Suprapubic skin (tissue), 4 donors: Measurements from ENCODE around the gene GGACT. TPM values are rescaled to one million over a fixed set of nuclear protein-coding genes. Genes with fewer than 3 reads are reported as not detected.

ENCODE experiments used
- DNase-seq, 2 donors: peaks; one replicate each; pipeline ENCODE4 v3.0.0-alpha.2; 2019; ENCODE audit warnings: low spot score in 2 of 2
- H3K27ac ChIP-seq: fragments of 200-600 bp; sonication (generic); one replicate; pipeline ENCODE4 v1.5.1; 2019
- H3K27me3 ChIP-seq: fragments of 200-600 bp; sonication (generic); one replicate; pipeline ENCODE4 v1.5.1; 2019
- H3K36me3 ChIP-seq: fragments of 200-600 bp; sonication (generic); one replicate; pipeline ENCODE4 v1.5.1; 2019
- H3K4me1 ChIP-seq: fragments of 200-600 bp; sonication (generic); one replicate; pipeline ENCODE4 v1.5.1; 2019
- H3K4me3 ChIP-seq: fragments of 200-600 bp; sonication (generic); one replicate; pipeline ENCODE4 v1.5.1; 2019; ENCODE audit warnings: mild to moderate bottlenecking
- H3K9me3 ChIP-seq: fragments of 200-600 bp; sonication (generic); one replicate; pipeline ENCODE4 v1.5.1; 2019
- EP300 ChIP-seq: sonication (generic); formaldehyde crosslinking; IDR thresholded peaks from one replicate; pipeline ENCODE4 v1.6.1; 2017; ENCODE audit warnings: antibody characterized with exemption
- POLR2A ChIP-seq, 2 donors: fragments of 450-650 bp; IDR thresholded peaks; one replicate each; pipeline ENCODE4 v1.6.1; 2017; ENCODE audit warnings: antibody characterized with exemption in 2 of 2, mild to moderate bottlenecking in 2 of 2, moderate library complexity in 2 of 2
- POLR2AphosphoS5 ChIP-seq, 3 donors: sonication (generic); formaldehyde crosslinking; IDR thresholded peaks; one replicate each; pipeline ENCODE4 v1.6.1; 2017; ENCODE audit warnings: antibody characterized with exemption in 3 of 3
- WGBS: methylation state at CpG from one replicate; pipeline ENCODE4 v1.1.5; 2018; 5-methylcytosine and 5-hydroxymethylcytosine counted together
- total RNA-seq, 4 donors: library from RNA; depleted of rRNA; stranded (reverse); fragments of >200 nt; gene quantifications; one replicate each; pipeline ENCODE4 v1.1.0, GENCODE V29; 2016
- TF ChIP-seq, protein P1 (sequence below), 2 donors: fragments of 200-600 bp in 1 of 2; fragments of 450-650 bp in 1 of 2; sonication (generic) in 1 of 2; IDR thresholded peaks; one replicate each; pipeline ENCODE4 v1.5.1; 2016 to 2019; ENCODE audit warnings: antibody characterized with exemption in 2 of 2, mild to moderate bottlenecking in 1 of 2, moderate library complexity in 1 of 2

The GGACT gene
- total RNA-seq, 4 donors from 2014 or later, result 1.5 to 4.2 (median 3.6) TPM

GRCh38 chr13:100535426-100536135, 53.0 kb downstream of the GGACT start:
- Histone ChIP-seq H3K9me3 (no peaks in the 10 kb centered on the region), H3K36me3 (peaks cover 15% of the 10 kb centered on the region), H3K27ac (no peak overlapping the region), H3K4me1 (no peaks in the 10 kb centered on the region), H3K27me3 (no peaks in the 10 kb centered on the region), H3K4me3 (no peak overlapping the region)
- no peak for TF ChIP-seq POLR2AphosphoS5 (IDR thresholded peaks at IDR 0.05)
- TF ChIP-seq EP300, result no peak
- TF ChIP-seq, protein P1, sequence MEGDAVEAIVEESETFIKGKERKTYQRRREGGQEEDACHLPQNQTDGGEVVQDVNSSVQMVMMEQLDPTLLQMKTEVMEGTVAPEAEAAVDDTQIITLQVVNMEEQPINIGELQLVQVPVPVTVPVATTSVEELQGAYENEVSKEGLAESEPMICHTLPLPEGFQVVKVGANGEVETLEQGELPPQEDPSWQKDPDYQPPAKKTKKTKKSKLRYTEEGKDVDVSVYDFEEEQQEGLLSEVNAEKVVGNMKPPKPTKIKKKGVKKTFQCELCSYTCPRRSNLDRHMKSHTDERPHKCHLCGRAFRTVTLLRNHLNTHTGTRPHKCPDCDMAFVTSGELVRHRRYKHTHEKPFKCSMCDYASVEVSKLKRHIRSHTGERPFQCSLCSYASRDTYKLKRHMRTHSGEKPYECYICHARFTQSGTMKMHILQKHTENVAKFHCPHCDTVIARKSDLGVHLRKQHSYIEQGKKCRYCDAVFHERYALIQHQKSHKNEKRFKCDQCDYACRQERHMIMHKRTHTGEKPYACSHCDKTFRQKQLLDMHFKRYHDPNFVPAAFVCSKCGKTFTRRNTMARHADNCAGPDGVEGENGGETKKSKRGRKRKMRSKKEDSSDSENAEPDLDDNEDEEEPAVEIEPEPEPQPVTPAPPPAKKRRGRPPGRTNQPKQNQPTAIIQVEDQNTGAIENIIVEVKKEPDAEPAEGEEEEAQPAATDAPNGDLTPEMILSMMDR (IDR thresholded peaks at IDR 0.05), result no peak
- TF ChIP-seq POLR2A (IDR thresholded peaks at IDR 0.05), result no peak
- DNase-seq, result no peak
- WGBS, result 79% methylated on average over 16 of the region's 16 CpGs

- no peak for DNase-seq
- 89% methylated on average over 4 of the region's 6 CpGs for WGBS
- Histone ChIP-seq H3K4me1 (no peaks in the 10 kb centered on the region), H3K27ac (no peak overlapping the region), H3K27me3 (no peaks in the 10 kb centered on the region), H3K9me3 (no peaks in the 10 kb centered on the region), H3K36me3 (peaks cover 16% of the 10 kb centered on the region), H3K4me3 (no peak overlapping the region)
- TF ChIP-seq POLR2AphosphoS5 (IDR thresholded peaks at IDR 0.05) (no peak), EP300 (no peak), POLR2A (IDR thresholded peaks at IDR 0.05) (no peak)
- TF ChIP-seq, protein P1 (IDR thresholded peaks at IDR 0.05), result no peak
These were observed 53.7 kb downstream of the GGACT start for GRCh38 chr13:100534911-100535310.

- Histone ChIP-seq H3K4me1 (no peaks in the 10 kb centered on the region), H3K4me3 (no peak overlapping the region), H3K36me3 (peaks cover 16% of the 10 kb centered on the region), H3K9me3 (no peaks in the 10 kb centered on the region), H3K27me3 (no peaks in the 10 kb centered on the region), H3K27ac (no peak overlapping the region)
- peak in 1 of 2 donors; percentile 58 for DNase-seq
- WGBS, result 98% methylated on average over 13 of the region's 13 CpGs
- no peak for TF ChIP-seq EP300
- TF ChIP-seq POLR2AphosphoS5 (IDR thresholded peaks at IDR 0.05), result no peak
- no peak for TF ChIP-seq POLR2A (IDR thresholded peaks at IDR 0.05)
- TF ChIP-seq, protein P1 (IDR thresholded peaks at IDR 0.05), result no peak
These were observed 54.3 kb downstream of the GGACT start for GRCh38 chr13:100534147-100534843.

GRCh38 chr13:100533588-100534041, 55.0 kb downstream of the GGACT start:
- Histone ChIP-seq H3K36me3 (peaks cover 22% of the 10 kb centered on the region), H3K27me3 (no peaks in the 10 kb centered on the region), H3K4me3 (no peak overlapping the region), H3K27ac (no peak overlapping the region), H3K4me1 (no peaks in the 10 kb centered on the region), H3K9me3 (no peaks in the 10 kb centered on the region)
- peak in 1 of 2 donors; percentile 64 for DNase-seq
- WGBS, result 88% methylated on average over 18 of the region's 19 CpGs
- no peak for TF ChIP-seq POLR2AphosphoS5 (IDR thresholded peaks at IDR 0.05)
- no peak for TF ChIP-seq EP300
- no peak for TF ChIP-seq POLR2A (IDR thresholded peaks at IDR 0.05)
- TF ChIP-seq, protein P1 (IDR thresholded peaks at IDR 0.05), result no peak

DNA sequence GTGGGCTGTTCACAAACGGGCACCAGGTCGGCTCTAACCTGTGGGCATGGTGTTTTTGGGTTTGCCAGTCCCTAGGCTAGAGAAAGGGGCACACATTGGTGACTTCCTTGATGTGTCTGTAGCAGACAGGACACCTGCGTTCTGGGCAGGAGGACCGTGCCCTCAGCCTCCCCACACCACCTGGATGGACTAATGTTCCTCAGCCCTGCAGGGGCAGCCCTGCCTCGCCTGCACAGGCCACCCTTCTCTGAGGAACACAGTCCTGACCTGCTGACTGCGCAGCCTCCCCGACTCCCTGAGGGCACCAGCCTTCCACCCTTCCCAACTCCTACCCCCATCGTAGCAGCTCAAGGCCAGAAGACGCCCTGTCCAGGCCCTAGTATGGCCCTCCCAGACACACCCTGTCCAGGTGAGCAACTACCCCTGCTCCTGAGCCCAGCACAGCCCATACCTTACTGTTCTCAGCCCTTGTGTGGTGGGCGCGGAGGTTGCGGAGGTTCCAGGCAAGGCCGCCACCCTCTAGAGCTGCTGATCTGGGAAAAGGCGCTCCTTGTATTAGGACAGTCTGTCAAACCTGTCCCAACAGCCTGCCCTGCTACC, 55.7 kb downstream of the GGACT start:
- Histone ChIP-seq H3K36me3 (peaks cover 28% of the 10 kb centered on the region), H3K9me3 (no peaks in the 10 kb centered on the region), H3K4me1 (no peaks in the 10 kb centered on the region), H3K4me3 (no peak overlapping the region), H3K27me3 (no peaks in the 10 kb centered on the region), H3K27ac (no peak overlapping the region)
- peak in 1 of 2 donors; percentile 67 for DNase-seq
- 97% methylated on average over 10 of the region's 14 CpGs for WGBS
- TF ChIP-seq POLR2A (IDR thresholded peaks at IDR 0.05) (no peak), EP300 (no peak), POLR2AphosphoS5 (IDR thresholded peaks at IDR 0.05) (no peak)
- TF ChIP-seq, protein P1 (IDR thresholded peaks at IDR 0.05), result no peak
